Large intestine (tissue), 3 donors: ENCODE results near the gene ARHGEF3. TPM values are rescaled to one million over a fixed set of nuclear protein-coding genes. Genes with fewer than 3 reads are reported as not detected.
"Not testable (repeated sequence)": the region's sequence is repeated elsewhere in the genome, so short reads cannot be mapped to it uniquely, and the experiment has no call there.

ENCODE experiments used
- DNase-seq, 2 donors: peaks; one replicate each; pipeline versions ENCODE4 v3.0.0 to v3.0.0-alpha.2; 2013
- H3K27ac ChIP-seq: one replicate; pipeline ENCODE4 v1.5.1; 2013; ENCODE audit warnings: low read length
- H3K27me3 ChIP-seq: 2 replicates; pipeline ENCODE4 v1.6.1; 2013; ENCODE audit warnings: low read length; ENCODE audit not compliant: control insufficient read depth, insufficient read depth
- H3K36me3 ChIP-seq: 2 replicates; pipeline ENCODE4 v1.6.1; 2013; ENCODE audit warnings: low read length; ENCODE audit not compliant: control insufficient read depth, insufficient read depth
- H3K4me1 ChIP-seq: one replicate; pipeline ENCODE4 v1.6.1; 2013; ENCODE audit warnings: low read length; ENCODE audit not compliant: control insufficient read depth, insufficient read depth
- H3K4me3 ChIP-seq: one replicate; pipeline ENCODE4 v1.5.1; 2013; ENCODE audit warnings: low read length
- H3K9me3 ChIP-seq: one replicate; pipeline ENCODE4 v1.6.1; 2013; ENCODE audit warnings: mild to moderate bottlenecking, low read depth, low read length, moderate library complexity; ENCODE audit not compliant: control insufficient read depth
- WGBS: methylation state at CpG from one replicate; pipeline ENCODE4 v1.1.5; 2013; ENCODE audit warnings: low lambda C conversion rate; ENCODE audit not compliant: insufficient coverage; 5-methylcytosine and 5-hydroxymethylcytosine counted together
- polyA plus RNA-seq: library from polyadenylated mRNA; unstranded; fragments of 120-200 nt; gene quantifications from one replicate; pipeline ENCODE4 v1.2.1, GENCODE V29; 2013

The ARHGEF3 gene
- polyA plus RNA-seq, 1 donor, result 9.2 TPM

DNA sequence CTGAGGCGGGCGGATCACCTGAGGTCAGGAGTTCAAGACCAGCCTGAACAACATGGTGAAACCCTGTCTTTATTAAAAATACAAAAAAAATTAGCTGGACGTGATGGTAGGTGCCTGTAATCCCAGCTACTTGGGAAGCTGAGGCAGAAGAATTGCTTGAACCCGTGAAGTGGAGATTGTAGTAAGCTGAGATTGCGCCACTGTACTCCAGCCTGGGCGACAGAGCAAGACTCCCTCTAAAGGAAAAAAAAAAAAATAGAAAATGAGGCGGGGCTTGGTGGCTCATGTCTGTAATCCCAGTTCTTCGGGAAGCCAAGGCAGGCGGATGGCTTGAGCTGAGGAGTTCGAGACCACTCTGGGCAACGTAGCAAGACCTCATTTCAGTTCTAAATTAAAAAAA is 43.7 kb downstream of the ARHGEF3 start:
- H3K9me3 ChIP-seq, DNase-seq, H3K36me3 ChIP-seq, H3K4me1 ChIP-seq, H3K4me3 ChIP-seq, H3K27me3 ChIP-seq, H3K27ac ChIP-seq: not testable (repeated sequence)
- whole genome bisulfite sequencing, result 93% methylated on average over 4 of the region's 11 CpGs

DNA sequence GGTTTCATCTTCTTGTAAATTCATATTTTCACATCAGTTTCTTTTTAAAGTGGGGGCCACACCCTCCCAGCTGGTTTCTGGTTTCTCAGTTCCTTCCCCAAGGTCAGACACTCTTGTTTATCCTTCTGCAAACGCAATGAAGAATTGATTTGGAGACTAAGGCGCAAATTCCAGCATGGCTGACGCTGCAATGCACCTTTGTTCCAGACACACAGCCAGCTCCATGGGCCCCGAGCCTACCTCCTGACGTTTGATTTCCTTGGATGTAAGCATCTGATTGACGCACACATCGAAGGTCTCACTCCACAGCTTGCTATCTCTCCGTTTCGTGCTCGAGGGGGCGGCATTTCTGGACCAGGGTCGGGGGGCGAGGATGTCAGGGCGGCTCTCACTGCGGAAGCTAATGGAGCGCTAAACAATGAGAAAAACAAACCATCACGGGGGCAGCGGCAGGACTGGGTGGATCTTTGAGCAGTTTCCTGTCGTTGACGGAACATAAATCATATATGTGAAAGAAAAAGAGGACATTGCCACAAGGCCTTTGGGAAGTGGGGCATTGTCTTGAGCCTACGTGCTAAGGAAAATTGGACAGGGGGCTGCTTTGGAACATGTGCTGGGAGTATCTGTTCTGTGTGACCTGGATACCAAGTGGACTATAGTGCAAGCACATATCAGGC is 46.9 kb downstream of the ARHGEF3 start:
- Histone ChIP-seq H3K36me3 (no peaks in the 10 kb centered on the region), H3K27ac (no peak overlapping the region), H3K4me1 (peaks cover 6% of the 10 kb centered on the region), H3K27me3 (no peaks in the 10 kb centered on the region), H3K4me3 (no peak overlapping the region), H3K9me3 (no peaks in the 10 kb centered on the region)
- WGBS, result no CpG with 5 or more reads among the region's 21 CpGs
- peak in 1 of 2 donors; percentile 15 for DNase-seq

DNA sequence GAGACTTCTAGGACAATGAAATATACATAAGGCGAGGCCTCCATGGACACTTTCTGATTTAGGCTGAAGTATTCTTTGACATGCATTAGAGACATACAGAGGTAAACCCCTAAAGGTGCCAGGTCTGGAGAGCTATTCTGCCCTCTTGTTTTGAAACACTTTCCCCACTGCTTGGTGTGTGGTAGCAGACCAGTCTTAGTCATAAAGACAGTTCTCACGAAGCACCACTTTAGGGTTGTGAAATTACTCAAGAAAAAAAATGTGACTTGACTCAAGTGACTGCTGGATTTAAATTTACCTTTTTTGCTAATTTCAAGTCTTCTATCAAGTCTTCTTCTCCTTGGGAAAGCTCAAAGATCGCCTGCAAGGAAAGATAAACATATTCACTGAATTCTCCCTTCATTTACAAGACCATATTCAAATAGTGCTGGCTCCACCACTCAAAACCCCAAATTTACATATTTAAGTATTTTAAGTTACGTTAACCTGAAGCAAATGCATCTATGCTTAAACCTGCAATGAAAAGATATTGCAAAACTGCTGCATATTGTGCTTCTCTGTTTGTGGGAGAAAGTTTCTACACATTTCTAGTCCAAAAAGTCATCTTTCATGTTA is 48.4 kb downstream of the ARHGEF3 start:
- no peak for DNase-seq
- Histone ChIP-seq H3K27ac (no peak overlapping the region), H3K27me3 (no peaks in the 10 kb centered on the region), H3K4me1 (no peaks in the 10 kb centered on the region), H3K9me3 (no peaks in the 10 kb centered on the region), H3K4me3 (no peak overlapping the region), H3K36me3 (no peaks in the 10 kb centered on the region)
- 100% methylated on average over 1 of the region's 4 CpGs for WGBS

DNA sequence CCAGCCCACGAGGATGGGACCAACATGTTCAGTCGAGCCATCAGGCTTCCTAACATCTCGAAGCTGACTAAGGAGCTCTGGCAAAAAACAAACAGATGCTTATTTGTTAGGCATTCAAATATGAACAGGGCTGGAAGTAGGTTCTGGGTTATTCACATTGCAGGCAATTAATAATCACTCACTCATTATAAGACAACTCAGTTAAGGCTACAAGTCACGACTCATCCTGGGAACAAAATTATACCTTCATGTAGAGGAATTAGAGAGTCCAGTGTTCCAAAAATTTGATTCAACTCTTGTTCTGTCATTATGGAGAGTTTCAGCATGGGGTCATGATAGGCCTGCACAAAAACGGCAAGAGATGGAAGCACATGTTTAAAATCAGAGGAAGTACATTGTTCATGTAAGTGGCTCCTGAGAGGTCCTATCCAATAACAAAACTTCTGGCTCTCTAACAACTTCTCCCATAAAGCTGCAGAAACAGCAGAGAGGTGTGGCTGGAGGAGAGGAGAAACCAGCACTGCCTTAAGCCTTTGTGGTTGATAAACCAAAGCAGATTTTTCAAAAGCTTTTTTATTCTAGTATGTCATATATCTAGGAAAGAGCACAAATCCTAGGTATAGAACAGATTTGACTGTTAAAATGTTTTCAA is 50.6 kb downstream of the ARHGEF3 start:
- H3K27me3 ChIP-seq, result no peaks in the 10 kb centered on the region
- no peak overlapping the region for H3K4me3 ChIP-seq
- H3K9me3 ChIP-seq, result no peaks in the 10 kb centered on the region
- H3K36me3 ChIP-seq, result no peaks in the 10 kb centered on the region
- H3K27ac ChIP-seq, result no peak overlapping the region
- no peak for DNase-seq
- no peaks in the 10 kb centered on the region for H3K4me1 ChIP-seq
- no CpG with 5 or more reads among the region's 5 CpGs for WGBS

DNA sequence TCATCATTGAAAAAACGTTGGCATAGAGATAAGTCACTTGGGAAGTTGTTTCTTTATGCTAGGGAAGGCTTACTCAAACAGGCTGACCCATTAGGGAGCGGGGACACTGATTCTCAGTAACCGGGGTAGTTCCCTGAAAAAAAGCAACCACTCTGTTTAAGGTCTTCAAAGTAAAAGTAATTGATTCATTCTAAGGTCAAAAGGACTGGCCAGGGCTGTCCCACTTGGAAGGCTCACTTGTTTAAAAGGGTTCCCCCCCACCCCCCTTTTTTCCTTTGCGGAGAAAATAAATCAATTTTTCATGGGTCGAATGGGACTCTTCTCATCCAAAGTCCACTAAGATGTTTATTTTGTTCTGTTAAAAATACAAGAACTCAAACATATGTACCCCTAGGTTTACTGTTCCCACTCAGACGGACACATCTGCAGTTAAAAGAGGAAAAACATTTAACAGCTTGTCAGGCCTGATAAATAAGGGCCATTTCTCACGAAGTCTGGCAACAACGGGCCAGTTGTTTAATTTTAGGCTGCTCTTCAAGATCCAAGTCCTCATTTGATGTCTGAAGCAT is 53.0 kb downstream of the ARHGEF3 start:
- no peaks in the 10 kb centered on the region for H3K9me3 ChIP-seq
- H3K4me3 ChIP-seq, result no peak overlapping the region
- WGBS, result 56% methylated on average over 4 of the region's 8 CpGs
- no peaks in the 10 kb centered on the region for H3K27me3 ChIP-seq
- H3K36me3 ChIP-seq, result peaks cover 6% of the 10 kb centered on the region
- DNase-seq, result no peak
- H3K27ac ChIP-seq, result no peak overlapping the region
- no peaks in the 10 kb centered on the region for H3K4me1 ChIP-seq

DNA sequence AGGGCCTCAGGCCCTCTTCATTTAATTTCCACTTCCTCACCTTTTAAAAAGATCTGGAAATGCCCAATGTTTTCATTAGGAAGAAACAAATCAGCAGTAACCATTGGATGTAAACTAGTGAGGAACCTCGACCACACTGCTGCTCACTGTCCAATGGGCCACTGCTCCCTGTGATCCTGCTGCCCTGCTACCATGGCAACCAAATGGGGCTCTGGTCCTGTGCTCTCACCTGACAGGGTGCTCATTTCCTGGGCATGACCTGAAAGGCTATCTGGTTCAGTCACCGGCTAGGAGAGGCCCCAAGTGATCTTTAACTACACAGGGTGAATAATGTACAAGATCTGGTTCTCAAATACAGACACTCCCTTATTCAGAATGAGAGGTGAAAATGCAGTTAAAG is 54.6 kb downstream of the ARHGEF3 start:
- no peak overlapping the region for H3K4me3 ChIP-seq
- H3K9me3 ChIP-seq, result no peaks in the 10 kb centered on the region
- DNase-seq, result no peak
- H3K4me1 ChIP-seq, result no peaks in the 10 kb centered on the region
- no CpG with 5 or more reads among the region's 2 CpGs for WGBS
- no peak overlapping the region for H3K27ac ChIP-seq
- no peaks in the 10 kb centered on the region for H3K27me3 ChIP-seq
- H3K36me3 ChIP-seq, result peaks cover 6% of the 10 kb centered on the region

DNA sequence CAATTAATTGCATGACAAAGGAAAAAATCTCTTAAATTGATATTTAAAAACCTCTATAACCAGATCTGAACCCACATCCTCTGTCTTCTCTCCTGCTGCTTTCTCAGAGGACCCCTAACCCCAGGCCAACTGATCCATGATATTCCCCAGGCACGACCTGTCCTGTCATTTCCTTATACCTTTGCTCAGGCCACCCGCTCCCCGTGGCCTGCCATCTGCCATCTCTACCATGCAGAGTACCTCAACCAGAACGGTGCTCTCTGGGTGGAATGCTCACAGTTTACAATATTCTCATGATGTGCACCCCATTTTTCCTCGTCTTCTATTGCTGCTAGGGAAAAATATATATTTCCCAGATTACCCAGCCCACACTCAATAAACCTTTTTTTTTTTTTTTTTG is 57.7 kb downstream of the ARHGEF3 start:
- Histone ChIP-seq H3K27me3 (no peaks in the 10 kb centered on the region), H3K27ac (no peak overlapping the region), H3K4me1 (no peaks in the 10 kb centered on the region), H3K36me3 (peaks cover 6% of the 10 kb centered on the region), H3K9me3 (no peaks in the 10 kb centered on the region), H3K4me3 (no peak overlapping the region)
- DNase-seq, result no peak
- WGBS, result no CpG with 5 or more reads among the region's 5 CpGs

DNA sequence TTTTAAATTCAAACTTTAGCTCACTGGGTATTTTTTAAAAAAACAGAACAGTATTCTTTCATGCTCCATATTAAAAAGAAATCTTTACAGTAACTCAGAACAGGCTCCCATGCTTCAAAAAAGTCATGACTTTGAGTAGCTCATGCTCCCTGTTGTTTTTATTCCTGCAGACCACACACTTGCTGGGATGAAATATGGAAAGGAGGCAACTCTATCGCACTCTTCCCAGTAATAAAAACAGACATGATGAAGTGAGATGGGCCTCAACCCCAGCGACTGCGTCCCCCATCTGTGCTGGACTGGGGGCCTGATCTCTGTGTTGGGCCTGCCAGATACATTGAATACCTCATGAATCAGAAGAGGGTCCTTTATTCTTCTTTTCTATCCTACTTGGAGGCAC is 58.9 kb downstream of the ARHGEF3 start:
- DNase-seq, result no peak
- Histone ChIP-seq H3K27me3 (no peaks in the 10 kb centered on the region), H3K36me3 (peaks cover 6% of the 10 kb centered on the region), H3K9me3 (no peaks in the 10 kb centered on the region), H3K4me1 (no peaks in the 10 kb centered on the region), H3K27ac (no peak overlapping the region), H3K4me3 (no peak overlapping the region)
- WGBS, result no CpG with 5 or more reads among the region's 3 CpGs

DNA sequence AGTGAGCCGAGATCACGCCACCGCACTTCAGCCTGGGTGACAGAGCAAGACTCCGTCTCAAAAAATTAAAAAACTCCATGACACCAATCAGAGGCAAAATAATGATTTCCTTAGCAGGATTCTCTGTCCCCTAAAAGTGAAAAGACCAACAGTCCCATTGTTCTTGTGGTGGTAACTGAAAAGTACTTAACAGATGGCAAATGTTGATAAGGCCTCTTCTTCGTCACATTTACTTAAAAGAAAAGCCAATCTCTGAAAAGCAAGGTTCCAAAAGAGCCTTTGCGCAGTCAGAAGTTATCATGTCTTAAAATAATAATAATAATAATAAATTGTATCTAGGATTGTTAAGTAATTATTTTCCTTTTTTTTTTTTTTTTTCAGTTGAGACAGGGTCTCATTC is 62.7 kb downstream of the ARHGEF3 start:
- WGBS, result 96% methylated on average over 4 of the region's 6 CpGs
- Histone ChIP-seq H3K27me3 (no peaks in the 10 kb centered on the region), H3K4me3 (no peak overlapping the region), H3K27ac (no peak overlapping the region), H3K36me3 (no peaks in the 10 kb centered on the region), H3K4me1 (no peaks in the 10 kb centered on the region), H3K9me3 (no peaks in the 10 kb centered on the region)
- DNase-seq, result no peak

DNA sequence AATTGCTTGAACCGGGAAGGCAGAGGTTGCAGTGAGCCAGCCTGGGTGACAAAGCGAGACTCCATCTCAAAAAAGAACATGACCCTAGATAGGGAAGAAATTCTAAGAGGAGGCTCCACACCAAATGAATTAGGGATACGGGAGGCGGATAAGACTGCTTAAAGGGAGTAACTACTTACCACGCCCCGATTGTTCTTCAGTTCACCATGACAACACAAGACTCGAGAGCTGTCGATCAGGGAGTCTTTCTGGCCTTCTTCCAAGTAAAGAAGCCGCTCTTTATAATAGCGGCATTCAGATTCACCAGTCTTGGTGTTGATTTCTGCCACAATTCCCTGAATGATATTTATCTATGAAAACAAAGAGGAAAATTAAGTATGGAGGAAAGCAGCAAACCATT is 64.7 kb downstream of the ARHGEF3 start:
- Histone ChIP-seq H3K27me3 (no peaks in the 10 kb centered on the region), H3K27ac (no peak overlapping the region), H3K4me3 (no peak overlapping the region), H3K36me3 (no peaks in the 10 kb centered on the region), H3K9me3 (no peaks in the 10 kb centered on the region), H3K4me1 (no peaks in the 10 kb centered on the region)
- whole genome bisulfite sequencing, result 100% methylated on average over 4 of the region's 10 CpGs
- DNase-seq, result no peak
